ENCODE results near the gene SLC15A4. TPM values are rescaled to one million over a fixed set of nuclear protein-coding genes. Genes with fewer than 3 reads are reported as not detected.

SLC15A4 gene
- polyA plus RNA-seq, 3 donors = 5.4 to 46.6 (median 14.8) TPM

DNA sequence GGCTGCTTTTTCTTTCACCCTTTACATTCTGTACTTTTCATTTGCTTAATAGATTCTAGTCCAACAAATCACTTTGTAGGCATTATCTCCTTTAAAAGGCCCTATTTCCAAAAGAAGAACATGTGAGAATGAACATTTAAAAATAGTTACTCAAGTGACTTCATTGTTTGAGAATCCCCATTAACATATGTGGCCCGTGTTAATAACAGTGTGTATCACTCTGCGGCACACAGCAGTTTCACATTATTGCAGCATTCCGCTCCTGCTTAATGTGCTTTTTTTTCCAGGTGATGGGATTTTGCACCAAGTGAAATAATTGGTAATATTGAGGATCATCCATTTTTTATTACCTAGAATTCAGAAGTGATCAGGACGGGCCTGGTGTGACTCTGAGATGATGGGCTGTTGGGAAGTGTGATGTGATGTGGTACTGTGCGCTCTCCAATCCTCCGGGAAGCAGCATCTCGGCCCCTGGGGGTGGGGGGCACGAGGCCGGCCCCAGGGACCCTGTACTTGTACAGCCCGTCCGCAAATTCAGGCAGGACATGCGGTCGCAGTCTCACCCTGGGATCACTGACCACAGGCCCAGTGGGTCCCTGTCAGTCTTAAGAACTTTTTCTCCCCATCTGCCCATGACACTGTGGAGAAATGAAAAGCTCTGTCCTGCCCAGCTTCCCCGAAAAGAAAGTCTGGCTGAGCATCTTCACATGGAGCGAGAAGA, 32.9 kb downstream of the SLC15A4 start:
- H3K36me3 Mint-ChIP-seq = peaks cover 44 to 51% of the 10 kb centered on the region in 2 donors
- no peak for DNase-seq
- Histone ChIP-seq H3K9me3 (replicated peaks in 1 of 2; ENCODE audit: control insufficient read depth in 1 of 2, insufficient read depth in 1 of 2, low read length in 2 of 2) (no peaks in the 10 kb centered on the region), H3K9ac (ENCODE audit: insufficient read depth, low read length, poor library complexity, severe bottlenecking) (no peak overlapping the region), H3K36me3 (replicated peaks in 1 of 2; ENCODE audit: control insufficient read depth in 1 of 2, insufficient read depth in 2 of 2, low read length in 2 of 2) (peaks cover 29 to 35% of the 10 kb centered on the region in 2 donors), H4K20me1 (ENCODE audit: insufficient read depth, low read length) (no peaks in the 10 kb centered on the region), H3K4me1 (ENCODE audit: control insufficient read depth in 1 of 2, insufficient read depth in 2 of 2, low read length in 2 of 2) (peaks cover 58 to 80% of the 10 kb centered on the region in 2 donors), H3K4me3 (replicated peaks in 1 of 3; ENCODE audit: low read depth in 2 of 3, low read length in 3 of 3) (no peak overlapping the region), H2AFZ (ENCODE audit: insufficient read depth, low read depth, low read length, poor library complexity, severe bottlenecking) (no peak overlapping the region), H3K27me3 (ENCODE audit: control insufficient read depth in 2 of 2, insufficient read depth in 2 of 2, low read length in 2 of 2) (no peaks in the 10 kb centered on the region), H3K4me2 (replicated peaks; ENCODE audit: extremely low read depth, low read length, poor library complexity, severe bottlenecking) (no peak overlapping the region), H3K27ac (ENCODE audit: low read depth in 1 of 2, low read length in 2 of 2) (peak overlapping the region in 1 of 2 donors; percentile 83), H3K79me2 (ENCODE audit: insufficient read depth, low read length) (peaks cover 25% of the 10 kb centered on the region)
- H3K4me3 Mint-ChIP-seq = no peak overlapping the region
- H3K27me3 Mint-ChIP-seq (ENCODE audit: low read depth in 3 of 3) = peaks cover 0 to 1% (median 0%) of the 10 kb centered on the region in 3 donors
- H3K4me1 Mint-ChIP-seq = peaks cover 69% of the 10 kb centered on the region
- TF ChIP-seq, protein P1, sequence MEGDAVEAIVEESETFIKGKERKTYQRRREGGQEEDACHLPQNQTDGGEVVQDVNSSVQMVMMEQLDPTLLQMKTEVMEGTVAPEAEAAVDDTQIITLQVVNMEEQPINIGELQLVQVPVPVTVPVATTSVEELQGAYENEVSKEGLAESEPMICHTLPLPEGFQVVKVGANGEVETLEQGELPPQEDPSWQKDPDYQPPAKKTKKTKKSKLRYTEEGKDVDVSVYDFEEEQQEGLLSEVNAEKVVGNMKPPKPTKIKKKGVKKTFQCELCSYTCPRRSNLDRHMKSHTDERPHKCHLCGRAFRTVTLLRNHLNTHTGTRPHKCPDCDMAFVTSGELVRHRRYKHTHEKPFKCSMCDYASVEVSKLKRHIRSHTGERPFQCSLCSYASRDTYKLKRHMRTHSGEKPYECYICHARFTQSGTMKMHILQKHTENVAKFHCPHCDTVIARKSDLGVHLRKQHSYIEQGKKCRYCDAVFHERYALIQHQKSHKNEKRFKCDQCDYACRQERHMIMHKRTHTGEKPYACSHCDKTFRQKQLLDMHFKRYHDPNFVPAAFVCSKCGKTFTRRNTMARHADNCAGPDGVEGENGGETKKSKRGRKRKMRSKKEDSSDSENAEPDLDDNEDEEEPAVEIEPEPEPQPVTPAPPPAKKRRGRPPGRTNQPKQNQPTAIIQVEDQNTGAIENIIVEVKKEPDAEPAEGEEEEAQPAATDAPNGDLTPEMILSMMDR (IDR thresholded peaks at IDR 0.05) = no peak
- WGBS (ENCODE audit: insufficient coverage) = 96% methylated on average over 11 of the region's 15 CpGs
- H3K9me3 Mint-ChIP-seq = peaks cover 0 to 2% (median 0%) of the 10 kb centered on the region in 7 donors
- intact Hi-C loops (cut with micrococcal nuclease) = no loop called here
- peak overlapping the region; percentile 46 to 89 (median 86) for H3K27ac Mint-ChIP-seq

DNA sequence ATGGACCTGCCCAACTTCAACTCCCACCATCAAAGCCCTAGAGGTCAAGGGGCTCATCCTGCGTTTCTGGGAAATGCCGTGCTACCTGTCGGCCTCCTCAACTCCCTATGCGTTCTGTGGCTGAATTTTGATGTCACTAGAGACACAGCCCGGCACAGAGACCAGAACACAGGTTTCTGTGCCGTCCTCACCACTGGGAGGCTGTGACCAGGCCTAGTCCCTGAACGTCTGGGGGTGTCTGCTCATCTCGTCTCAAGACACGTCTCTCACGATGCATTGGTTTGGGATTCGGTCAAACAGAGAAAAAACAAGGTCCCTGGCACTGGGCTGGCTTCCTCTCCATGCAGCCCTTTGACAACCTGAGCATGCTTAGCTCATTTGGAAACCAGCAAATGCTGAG, 33.5 kb downstream of the SLC15A4 start:
- Mint-ChIP-seq H3K4me3 (no peak overlapping the region), H3K4me1 (peaks cover 63% of the 10 kb centered on the region), H3K9me3 (peaks cover 0 to 2% (median 0%) of the 10 kb centered on the region in 7 donors), H3K36me3 (peaks cover 38 to 45% of the 10 kb centered on the region in 2 donors), H3K27me3 (ENCODE audit: low read depth in 3 of 3) (peaks cover 0 to 1% (median 0%) of the 10 kb centered on the region in 3 donors), H3K27ac (peak overlapping the region; percentile 25 to 90 (median 86))
- H3K9me3 ChIP-seq (replicated peaks in 1 of 2; ENCODE audit: control insufficient read depth in 1 of 2, insufficient read depth in 1 of 2, low read length in 2 of 2) = no peaks in the 10 kb centered on the region
- no peak for DNase-seq
- 90% methylated on average over 11 of the region's 11 CpGs for WGBS (ENCODE audit: insufficient coverage)
- H3K27ac ChIP-seq (ENCODE audit: low read depth in 1 of 2, low read length in 2 of 2) = peak overlapping the region; percentile 56 to 83
- intact Hi-C loops (cut with micrococcal nuclease) = no loop called here
- peaks cover 19% of the 10 kb centered on the region for H3K79me2 ChIP-seq (ENCODE audit: insufficient read depth, low read length)
- TF ChIP-seq, protein P1 (IDR thresholded peaks at IDR 0.05) = no peak
- no peak overlapping the region for H3K9ac ChIP-seq (ENCODE audit: insufficient read depth, low read length, poor library complexity, severe bottlenecking)
- no peak overlapping the region for H3K4me3 ChIP-seq (replicated peaks in 1 of 3; ENCODE audit: low read depth in 2 of 3, low read length in 3 of 3)
- no peak overlapping the region for H3K4me2 ChIP-seq (replicated peaks; ENCODE audit: extremely low read depth, low read length, poor library complexity, severe bottlenecking)
- peaks cover 52 to 74% of the 10 kb centered on the region in 2 donors for H3K4me1 ChIP-seq (ENCODE audit: control insufficient read depth in 1 of 2, insufficient read depth in 2 of 2, low read length in 2 of 2)
- no peaks in the 10 kb centered on the region for H3K27me3 ChIP-seq (ENCODE audit: control insufficient read depth in 2 of 2, insufficient read depth in 2 of 2, low read length in 2 of 2)
- H4K20me1 ChIP-seq (ENCODE audit: insufficient read depth, low read length) = no peaks in the 10 kb centered on the region
- no peak overlapping the region for H2AFZ ChIP-seq (ENCODE audit: insufficient read depth, low read depth, low read length, poor library complexity, severe bottlenecking)
- H3K36me3 ChIP-seq (replicated peaks in 1 of 2; ENCODE audit: control insufficient read depth in 1 of 2, insufficient read depth in 2 of 2, low read length in 2 of 2) = peaks cover 24 to 29% of the 10 kb centered on the region in 2 donors

All from CD14-positive monocyte (primary cell).